ENCODE measurements around the gene SYCE1L. TPM values are rescaled to one million over a fixed set of nuclear protein-coding genes. Genes with fewer than 3 reads are reported as not detected.
A peak's percentile ranks its signal among the peaks of the same experiment; 100 is the strongest.

SYCE1L gene
- total RNA-seq, 1 experiment from 2014 or later: 1.7 TPM

GRCh38 chr16:77197747-77198146 lies 1.5 kb upstream of the SYCE1L start:
- no peaks in the 10 kb centered on the region for H3K27me3 ChIP-seq (ENCODE audit: low read length)
- POLR2A ChIA-PET (ENCODE audit: unreplicated experiment): no interaction called here
- no peaks in the 10 kb centered on the region for H3F3A ChIP-seq (ENCODE audit: low read length, unreplicated experiment)

GRCh38 chr16:77206533-77206932 lies 7.3 kb downstream of the SYCE1L start:
- ATAC-seq: no peak
- no peaks in the 10 kb centered on the region for H3K27me3 ChIP-seq (ENCODE audit: low read length)
- H3K4me2 ChIP-seq (ENCODE audit: low read length): peak overlapping the region; percentile 41; the same call in 1 of the 2 replicates
- TF ChIP-seq EZH2phosphoT487 (IDR thresholded peaks at IDR 0.05; ENCODE audit: borderline replicate concordance, low read length) (no peak), EZH2 (IDR thresholded peaks at IDR 0.05; ENCODE audit: low read length, unreplicated experiment) (no peak), CTCF (conservative IDR thresholded peaks at IDR 0.05; ENCODE audit: low read depth, low read length) (no peak)
- H3F3A ChIP-seq (ENCODE audit: low read length, unreplicated experiment): no peaks in the 10 kb centered on the region
- POLR2A ChIA-PET (ENCODE audit: unreplicated experiment): no interaction called here
- H3K27ac ChIP-seq (ENCODE audit: low read length): no peak overlapping the region
- H3K36me3 ChIP-seq (ENCODE audit: low read depth, low read length): no peaks in the 10 kb centered on the region
- no peak overlapping the region for H3K4me3 ChIP-seq (ENCODE audit: low read length)
- intact Hi-C loops (cut with micrococcal nuclease): no loop called here
- H4K20me1 ChIP-seq (ENCODE audit: low read length): no peaks in the 10 kb centered on the region
- DNase-seq: peak; percentile 40
- CTCF ChIA-PET: no interaction called here
- BruUV-seq (replicated peaks): no TSS peak
- H3K9me2 ChIP-seq (replicated peaks; ENCODE audit: low read length): no peaks in the 10 kb centered on the region
- H3K9ac ChIP-seq (ENCODE audit: low read length): no peak overlapping the region
- peaks cover 12% of the 10 kb centered on the region for H3K4me1 ChIP-seq (ENCODE audit: insufficient read depth, low read length)
- H3K79me2 ChIP-seq (ENCODE audit: low read length): no peaks in the 10 kb centered on the region
- H2AFZ ChIP-seq (ENCODE audit: low read length): no peak overlapping the region
- no peaks in the 10 kb centered on the region for H3K9me3 ChIP-seq (ENCODE audit: low read length)

More at GRCh38 chr16:77197747-77198146, 1.5 kb upstream of the SYCE1L start:
- DNase-seq (no peak), ATAC-seq (no peak)
- intact Hi-C loops (cut with micrococcal nuclease): no loop called here
- TF ChIP-seq CTCF (conservative IDR thresholded peaks at IDR 0.05; ENCODE audit: low read depth, low read length): no peak
- no peak for TF ChIP-seq EZH2phosphoT487 (IDR thresholded peaks at IDR 0.05; ENCODE audit: borderline replicate concordance, low read length)
- TF ChIP-seq EZH2 (IDR thresholded peaks at IDR 0.05; ENCODE audit: low read length, unreplicated experiment): no peak
- H3K4me2 ChIP-seq (ENCODE audit: low read length): no peak overlapping the region
- H3K4me1 ChIP-seq (ENCODE audit: insufficient read depth, low read length): no peaks in the 10 kb centered on the region
- H3K9me3 ChIP-seq (ENCODE audit: low read length): no peaks in the 10 kb centered on the region
- CTCF ChIA-PET: no interaction called here
- H3K9me2 ChIP-seq (replicated peaks; ENCODE audit: low read length): no peaks in the 10 kb centered on the region
- H2AFZ ChIP-seq (ENCODE audit: low read length): no peak overlapping the region
- no peaks in the 10 kb centered on the region; the same call in 1 of the 2 replicates for H3K36me3 ChIP-seq (ENCODE audit: low read depth, low read length)
- no peaks in the 10 kb centered on the region for H4K20me1 ChIP-seq (ENCODE audit: low read length)
- no peak overlapping the region for H3K9ac ChIP-seq (ENCODE audit: low read length)
- BruUV-seq (replicated peaks): no TSS peak
- no peak overlapping the region for H3K4me3 ChIP-seq (ENCODE audit: low read length)
- H3K27ac ChIP-seq (ENCODE audit: low read length): no peak overlapping the region
- peaks cover 5% of the 10 kb centered on the region for H3K79me2 ChIP-seq (ENCODE audit: low read length)

GRCh38 chr16:77207030-77207429 lies 7.8 kb downstream of the SYCE1L start:
- intact Hi-C loops (cut with micrococcal nuclease): no loop called here
- Histone ChIP-seq H3K4me3 (ENCODE audit: low read length) (no peak overlapping the region), H3K36me3 (ENCODE audit: low read depth, low read length) (no peaks in the 10 kb centered on the region), H3K4me1 (ENCODE audit: insufficient read depth, low read length) (peaks cover 12% of the 10 kb centered on the region), H2AFZ (ENCODE audit: low read length) (no peak overlapping the region), H4K20me1 (ENCODE audit: low read length) (no peaks in the 10 kb centered on the region), H3K79me2 (ENCODE audit: low read length) (no peaks in the 10 kb centered on the region), H3K9me2 (replicated peaks; ENCODE audit: low read length) (no peaks in the 10 kb centered on the region), H3K9me3 (ENCODE audit: low read length) (no peaks in the 10 kb centered on the region), H3F3A (ENCODE audit: low read length, unreplicated experiment) (no peaks in the 10 kb centered on the region), H3K4me2 (ENCODE audit: low read length) (0 out of 2 replicates have a peak overlapping the region, but pooled peaks have one; percentile 41), H3K9ac (ENCODE audit: low read length) (no peak overlapping the region), H3K27me3 (ENCODE audit: low read length) (no peaks in the 10 kb centered on the region), H3K27ac (ENCODE audit: low read length) (no peak overlapping the region)
- ATAC-seq (no peak), DNase-seq (no peak)
- POLR2A ChIA-PET (ENCODE audit: unreplicated experiment): no interaction called here
- CTCF ChIA-PET: no interaction called here
- TF ChIP-seq CTCF (conservative IDR thresholded peaks at IDR 0.05; ENCODE audit: low read depth, low read length) (no peak), EZH2 (IDR thresholded peaks at IDR 0.05; ENCODE audit: low read length, unreplicated experiment) (no peak), EZH2phosphoT487 (IDR thresholded peaks at IDR 0.05; ENCODE audit: borderline replicate concordance, low read length) (no peak)
- no TSS peak for BruUV-seq (replicated peaks)
